ENCODE data around the gene NUDT17. TPM values are rescaled to one million over a fixed set of nuclear protein-coding genes. Genes with fewer than 3 reads are reported as not detected.

NUDT17 gene
- total RNA-seq, 1 donor from 2014 or later: 2.5 TPM

DNA sequence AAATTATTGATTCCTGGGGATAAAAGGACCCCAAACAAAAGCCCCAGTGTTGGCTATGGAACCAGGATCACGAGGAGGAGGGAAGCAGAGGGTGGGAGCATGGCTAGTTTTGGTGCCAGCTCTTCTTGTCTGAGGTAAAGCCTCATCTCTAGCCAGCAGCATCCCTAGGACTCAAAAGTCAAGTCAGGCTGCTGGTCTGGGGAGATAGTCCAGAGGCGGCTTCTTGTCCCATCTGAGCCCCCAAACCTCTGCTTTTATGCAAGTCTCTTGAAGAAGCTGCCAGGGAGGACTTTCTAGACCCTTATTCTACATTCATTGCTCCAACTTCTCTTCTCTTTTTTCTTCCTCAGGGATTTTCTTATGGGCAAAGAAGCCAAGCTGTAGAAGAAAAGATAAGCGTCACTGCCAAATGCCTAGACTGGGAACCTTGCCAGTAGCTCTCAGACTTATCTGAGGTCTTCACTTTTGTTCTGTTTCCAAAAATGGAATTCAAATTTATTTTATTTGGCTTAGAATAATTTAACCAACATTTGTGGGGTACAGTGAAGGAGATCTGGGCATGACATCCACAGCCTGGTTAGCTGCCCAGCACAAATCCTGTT, 47.2 kb downstream of the NUDT17 start:
- intact Hi-C loops (cut with DNase I): no loop called here

DNA sequence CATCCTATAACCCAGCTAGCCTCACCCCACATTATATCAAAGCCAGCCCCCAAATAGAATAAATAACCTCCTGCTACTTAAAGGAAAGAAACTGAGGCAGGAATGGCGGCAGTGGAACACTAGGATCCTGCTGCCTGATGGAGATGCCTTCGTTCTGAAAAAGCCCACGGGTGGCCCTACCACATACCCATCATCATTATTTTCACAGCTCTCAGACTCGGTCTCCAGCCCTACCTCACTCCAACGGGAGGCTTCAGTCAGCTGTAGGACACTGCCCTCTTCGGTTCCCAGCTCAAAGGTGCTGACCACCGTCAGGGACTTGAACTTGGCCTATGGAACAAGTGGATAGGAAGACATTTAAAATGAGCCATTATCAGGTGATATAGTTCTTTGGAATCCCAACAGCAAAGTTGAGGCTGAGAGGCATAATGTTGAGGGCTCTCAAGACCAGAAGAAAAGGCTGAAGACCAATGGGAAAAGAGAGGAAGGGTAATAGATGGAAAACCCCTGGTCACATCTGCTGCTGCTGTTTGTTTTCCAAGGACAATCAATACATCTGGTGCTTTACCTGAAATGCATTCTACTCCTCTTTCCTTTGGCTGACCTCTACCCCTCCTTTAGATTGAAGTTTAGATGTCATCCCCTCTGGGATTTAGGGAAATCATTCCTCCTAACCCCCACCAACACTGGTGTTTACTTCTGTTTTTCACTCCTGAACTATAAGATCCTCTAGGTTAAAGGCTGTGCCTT, 48.1 kb downstream of the NUDT17 start:
- no peak for ATAC-seq

More for the DNA sequence above, 47.2 kb downstream of the NUDT17 start:
- TF ChIP-seq, protein P1, sequence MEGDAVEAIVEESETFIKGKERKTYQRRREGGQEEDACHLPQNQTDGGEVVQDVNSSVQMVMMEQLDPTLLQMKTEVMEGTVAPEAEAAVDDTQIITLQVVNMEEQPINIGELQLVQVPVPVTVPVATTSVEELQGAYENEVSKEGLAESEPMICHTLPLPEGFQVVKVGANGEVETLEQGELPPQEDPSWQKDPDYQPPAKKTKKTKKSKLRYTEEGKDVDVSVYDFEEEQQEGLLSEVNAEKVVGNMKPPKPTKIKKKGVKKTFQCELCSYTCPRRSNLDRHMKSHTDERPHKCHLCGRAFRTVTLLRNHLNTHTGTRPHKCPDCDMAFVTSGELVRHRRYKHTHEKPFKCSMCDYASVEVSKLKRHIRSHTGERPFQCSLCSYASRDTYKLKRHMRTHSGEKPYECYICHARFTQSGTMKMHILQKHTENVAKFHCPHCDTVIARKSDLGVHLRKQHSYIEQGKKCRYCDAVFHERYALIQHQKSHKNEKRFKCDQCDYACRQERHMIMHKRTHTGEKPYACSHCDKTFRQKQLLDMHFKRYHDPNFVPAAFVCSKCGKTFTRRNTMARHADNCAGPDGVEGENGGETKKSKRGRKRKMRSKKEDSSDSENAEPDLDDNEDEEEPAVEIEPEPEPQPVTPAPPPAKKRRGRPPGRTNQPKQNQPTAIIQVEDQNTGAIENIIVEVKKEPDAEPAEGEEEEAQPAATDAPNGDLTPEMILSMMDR (IDR thresholded peaks at IDR 0.05): no peak
- H3K9me3 ChIP-seq: no peaks in the 10 kb centered on the region
- DNase-seq: no peak
- H3K4me1 ChIP-seq: peaks cover 34% of the 10 kb centered on the region
- H3K27ac ChIP-seq: peak overlapping the region; percentile 88
- H3K27me3 ChIP-seq (ENCODE audit: low read depth): no peaks in the 10 kb centered on the region
- no peaks in the 10 kb centered on the region for H3K36me3 ChIP-seq
- H3K4me3 ChIP-seq: no peak overlapping the region
- ATAC-seq: peak in 1 of 2 donors; percentile 5

DNA sequence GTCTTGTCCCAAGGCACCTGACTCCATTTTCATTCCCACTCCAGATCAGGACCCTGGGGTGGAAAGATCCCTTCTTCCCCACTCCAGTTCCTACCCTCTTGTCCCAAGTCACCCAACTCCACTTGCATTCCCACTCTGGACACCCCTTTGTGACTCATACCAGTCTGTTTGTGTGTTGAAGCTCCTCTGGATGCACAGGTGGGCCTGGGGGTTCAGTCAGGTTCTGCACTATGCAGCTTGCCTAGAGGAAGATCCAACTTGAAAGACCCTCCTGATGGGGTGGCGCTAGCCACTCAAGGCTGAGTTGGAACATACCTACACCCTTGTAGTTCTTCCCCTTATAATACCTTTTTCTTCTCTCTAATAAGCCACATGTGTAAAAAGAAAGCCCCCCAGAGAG, 50.0 kb downstream of the NUDT17 start:
- peaks cover 27% of the 10 kb centered on the region for H3K4me1 ChIP-seq
- no peaks in the 10 kb centered on the region for H3K27me3 ChIP-seq (ENCODE audit: low read depth)
- H3K4me3 ChIP-seq: no peak overlapping the region
- TF ChIP-seq, protein P1 (IDR thresholded peaks at IDR 0.05): no peak
- intact Hi-C loops (cut with DNase I): no loop called here
- H3K9me3 ChIP-seq: no peaks in the 10 kb centered on the region
- no peak overlapping the region for H3K27ac ChIP-seq
- no peak for ATAC-seq
- no peak for DNase-seq
- H3K36me3 ChIP-seq: no peaks in the 10 kb centered on the region

More for the DNA sequence above, 48.1 kb downstream of the NUDT17 start:
- peaks cover 34% of the 10 kb centered on the region for H3K4me1 ChIP-seq
- intact Hi-C loops (cut with DNase I): no loop called here
- no peaks in the 10 kb centered on the region for H3K9me3 ChIP-seq
- H3K27ac ChIP-seq: peak overlapping the region; percentile 88
- no peaks in the 10 kb centered on the region for H3K27me3 ChIP-seq (ENCODE audit: low read depth)
- H3K4me3 ChIP-seq: no peak overlapping the region
- no peaks in the 10 kb centered on the region for H3K36me3 ChIP-seq
- DNase-seq: no peak
- TF ChIP-seq, protein P1 (IDR thresholded peaks at IDR 0.05): no peak

DNA sequence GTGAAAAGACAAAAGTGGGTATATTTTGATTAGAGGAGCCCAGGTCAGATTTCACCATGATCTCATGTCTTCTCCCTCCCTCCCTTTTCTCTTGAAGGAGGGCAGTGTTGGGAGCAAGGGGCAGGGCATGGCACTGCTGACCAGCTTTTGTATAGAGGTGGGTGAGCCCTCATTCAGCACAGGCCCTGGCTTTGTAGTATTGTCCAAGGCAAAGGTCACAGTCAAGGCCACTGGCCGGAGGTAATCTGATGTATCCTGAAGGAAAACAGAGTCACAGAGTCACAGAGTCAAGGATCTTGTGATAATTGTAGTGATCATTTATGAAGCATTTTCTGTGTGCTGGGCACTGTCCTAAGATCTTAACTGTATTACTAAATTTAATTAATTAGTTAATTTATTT, 52.5 kb downstream of the NUDT17 start:
- TF ChIP-seq, protein P1 (IDR thresholded peaks at IDR 0.05): no peak
- intact Hi-C loops (cut with DNase I): no loop called here
- H3K27ac ChIP-seq: no peak overlapping the region
- no peaks in the 10 kb centered on the region for H3K27me3 ChIP-seq (ENCODE audit: low read depth)
- peaks cover 2% of the 10 kb centered on the region for H3K4me1 ChIP-seq
- H3K4me3 ChIP-seq: no peak overlapping the region
- no peak for ATAC-seq
- H3K9me3 ChIP-seq: no peaks in the 10 kb centered on the region
- no peak for DNase-seq
- no peaks in the 10 kb centered on the region for H3K36me3 ChIP-seq

Small RNA genes lying within 50 kb of the gene (microRNA-seq; reads per million reads assigned to microRNA genes)
- gene MIR6736 (ENCODE audit: borderline number of aligned reads): not detected

Other genes starting within 250 kb of the NUDT17 start
- gene GPR89A, start 237.6 kb upstream of the NUDT17 start, total RNA-seq: 15.3 TPM
- gene PDZK1, start 138.3 kb upstream of the NUDT17 start, total RNA-seq: not detected
- 1.1 TPM for gene CD160, start 126.1 kb upstream of the NUDT17 start, total RNA-seq
- gene RNF115, start 21.5 kb upstream of the NUDT17 start, total RNA-seq: 14.2 TPM
- 26.3 TPM for gene POLR3C, start 21.4 kb upstream of the NUDT17 start, total RNA-seq
- 27.7 TPM for gene PIAS3, start 13.5 kb downstream of the NUDT17 start, total RNA-seq
- gene ANKRD35, start 40.2 kb downstream of the NUDT17 start, total RNA-seq: 1.5 TPM
- 7.7 TPM for gene ITGA10, start 64.4 kb downstream of the NUDT17 start, total RNA-seq
- gene PEX11B, start 73.1 kb downstream of the NUDT17 start, total RNA-seq: 28.6 TPM
- gene RBM8A, start 81.9 kb downstream of the NUDT17 start, total RNA-seq: 109 TPM
- gene LIX1L, start 112.4 kb downstream of the NUDT17 start, total RNA-seq: 30.9 TPM
- gene ANKRD34A, start 118.9 kb downstream of the NUDT17 start, total RNA-seq: 0.41 TPM
- 25.4 TPM for gene POLR3GL, start 119.1 kb downstream of the NUDT17 start, total RNA-seq
- 1,554 TPM for gene TXNIP, start 150.9 kb downstream of the NUDT17 start, total RNA-seq
- gene HJV, start 176.1 kb downstream of the NUDT17 start, total RNA-seq: not detected